Measurements from ENCODE around the gene FOXL3.

Gene FOXL3

DNA sequence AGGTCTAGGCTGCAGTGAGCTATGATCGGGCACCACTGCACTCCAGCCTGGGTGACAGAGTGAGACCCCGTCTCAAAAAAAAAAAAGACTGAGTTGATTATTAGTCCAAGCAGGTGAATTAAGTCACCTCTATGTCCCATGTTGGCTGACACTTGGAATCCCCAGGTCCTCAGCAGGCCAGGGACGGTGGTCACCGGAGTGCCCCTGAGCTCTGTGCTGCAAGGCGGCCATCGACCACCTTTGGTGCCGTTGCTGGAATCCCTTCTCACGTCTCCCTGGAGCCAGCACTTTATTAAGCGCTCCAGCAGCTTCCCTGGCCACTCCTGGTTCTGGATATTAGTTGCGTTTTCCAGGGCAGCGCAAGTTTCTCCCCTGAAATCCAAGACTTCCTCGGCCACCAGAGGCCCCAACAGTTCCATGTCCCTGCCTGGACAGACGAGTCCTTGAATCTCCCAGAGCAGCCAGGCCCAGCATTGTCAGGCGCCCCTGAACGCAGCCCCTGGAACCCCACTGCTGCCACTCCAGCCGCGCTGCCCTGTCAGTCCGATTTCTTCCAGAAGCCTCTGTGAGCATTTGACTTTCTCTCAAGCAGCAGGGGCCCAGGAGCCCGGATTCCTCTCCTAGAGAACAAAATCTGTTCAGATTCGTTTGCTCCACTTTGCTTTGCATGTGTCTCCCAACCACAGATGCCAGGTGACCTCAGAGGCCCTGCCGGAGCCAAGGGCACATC is 38.4 kb upstream of the FOXL3 start:
- H3K4me3 ChIP-seq (replicated peaks in 1 of 2; ENCODE audit: low read depth in 2 of 2, low read length in 2 of 2) = no peak overlapping the region
- DNase-seq (ENCODE audit: low read depth in 2 of 2) = no peak
- TF ChIP-seq, protein P1, sequence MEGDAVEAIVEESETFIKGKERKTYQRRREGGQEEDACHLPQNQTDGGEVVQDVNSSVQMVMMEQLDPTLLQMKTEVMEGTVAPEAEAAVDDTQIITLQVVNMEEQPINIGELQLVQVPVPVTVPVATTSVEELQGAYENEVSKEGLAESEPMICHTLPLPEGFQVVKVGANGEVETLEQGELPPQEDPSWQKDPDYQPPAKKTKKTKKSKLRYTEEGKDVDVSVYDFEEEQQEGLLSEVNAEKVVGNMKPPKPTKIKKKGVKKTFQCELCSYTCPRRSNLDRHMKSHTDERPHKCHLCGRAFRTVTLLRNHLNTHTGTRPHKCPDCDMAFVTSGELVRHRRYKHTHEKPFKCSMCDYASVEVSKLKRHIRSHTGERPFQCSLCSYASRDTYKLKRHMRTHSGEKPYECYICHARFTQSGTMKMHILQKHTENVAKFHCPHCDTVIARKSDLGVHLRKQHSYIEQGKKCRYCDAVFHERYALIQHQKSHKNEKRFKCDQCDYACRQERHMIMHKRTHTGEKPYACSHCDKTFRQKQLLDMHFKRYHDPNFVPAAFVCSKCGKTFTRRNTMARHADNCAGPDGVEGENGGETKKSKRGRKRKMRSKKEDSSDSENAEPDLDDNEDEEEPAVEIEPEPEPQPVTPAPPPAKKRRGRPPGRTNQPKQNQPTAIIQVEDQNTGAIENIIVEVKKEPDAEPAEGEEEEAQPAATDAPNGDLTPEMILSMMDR (IDR thresholded peaks at IDR 0.05; ENCODE audit: low read depth, low read length) = no peak

DNA sequence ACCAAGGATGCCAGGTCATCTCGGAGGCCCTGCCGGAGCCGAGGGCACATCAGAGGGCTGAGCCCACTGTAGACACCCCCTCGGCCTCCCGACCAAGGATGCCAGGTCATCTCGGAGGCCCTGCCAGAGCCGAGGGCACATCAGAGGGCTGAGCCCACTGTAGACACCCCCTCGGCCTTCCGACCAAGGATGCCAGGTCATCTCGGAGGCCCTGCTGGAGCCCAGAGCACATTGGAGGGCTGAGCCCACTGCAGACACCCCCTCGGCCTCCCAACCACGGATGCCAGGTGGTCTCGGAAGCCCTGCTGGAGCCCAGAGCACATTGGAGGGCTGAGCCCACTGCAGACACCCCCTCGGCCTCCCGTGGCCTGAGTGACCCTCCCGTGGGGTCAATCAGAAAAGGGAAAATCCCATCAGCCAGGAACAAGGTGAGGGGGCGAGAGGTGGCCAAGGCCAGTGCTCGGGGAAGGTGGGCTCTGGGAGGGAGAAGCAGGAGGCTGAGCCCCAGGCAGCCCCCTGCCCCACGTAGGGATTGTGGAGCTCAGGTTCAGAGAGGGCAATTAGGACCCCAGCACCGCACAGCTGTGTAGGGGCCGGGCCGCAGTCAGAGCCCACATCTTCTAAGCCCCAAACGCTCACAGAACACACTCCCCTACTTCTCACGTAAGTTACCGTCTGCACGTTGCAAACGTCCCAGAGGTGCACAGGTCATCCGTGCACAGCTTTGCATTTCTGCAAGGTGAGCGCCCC is 37.6 kb upstream of the FOXL3 start:
- H3K4me3 ChIP-seq (replicated peaks in 1 of 2; ENCODE audit: low read depth in 2 of 2, low read length in 2 of 2) = no peak overlapping the region
- no peak for DNase-seq (ENCODE audit: low read depth in 2 of 2)
- TF ChIP-seq, protein P1 (IDR thresholded peaks at IDR 0.05; ENCODE audit: low read depth, low read length) = no peak

DNA sequence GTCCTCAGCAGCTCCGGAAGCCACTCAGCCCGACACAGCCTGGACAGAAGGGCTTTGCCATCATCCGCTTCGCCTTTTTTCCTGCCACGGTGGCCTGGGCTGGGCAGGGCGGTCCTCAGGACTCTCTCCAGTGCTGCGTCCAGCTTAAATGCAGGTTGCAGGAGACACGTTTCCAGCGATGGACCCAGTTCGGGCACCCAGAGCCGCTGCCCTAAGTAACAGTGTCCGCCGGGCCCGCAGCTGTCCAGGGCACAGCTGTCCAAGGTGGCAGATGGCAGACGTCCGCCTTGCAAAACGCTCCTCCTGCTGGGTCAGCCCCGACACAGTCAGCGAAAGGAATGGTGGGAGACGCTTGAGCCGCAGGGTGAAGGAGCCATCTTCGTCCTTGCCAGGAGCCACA is 37.0 kb upstream of the FOXL3 start:
- no peak for DNase-seq (ENCODE audit: low read depth in 2 of 2)
- no peak overlapping the region for H3K4me3 ChIP-seq (replicated peaks in 1 of 2; ENCODE audit: low read depth in 2 of 2, low read length in 2 of 2)
- TF ChIP-seq, protein P1 (IDR thresholded peaks at IDR 0.05; ENCODE audit: low read depth, low read length) = no peak

DNA sequence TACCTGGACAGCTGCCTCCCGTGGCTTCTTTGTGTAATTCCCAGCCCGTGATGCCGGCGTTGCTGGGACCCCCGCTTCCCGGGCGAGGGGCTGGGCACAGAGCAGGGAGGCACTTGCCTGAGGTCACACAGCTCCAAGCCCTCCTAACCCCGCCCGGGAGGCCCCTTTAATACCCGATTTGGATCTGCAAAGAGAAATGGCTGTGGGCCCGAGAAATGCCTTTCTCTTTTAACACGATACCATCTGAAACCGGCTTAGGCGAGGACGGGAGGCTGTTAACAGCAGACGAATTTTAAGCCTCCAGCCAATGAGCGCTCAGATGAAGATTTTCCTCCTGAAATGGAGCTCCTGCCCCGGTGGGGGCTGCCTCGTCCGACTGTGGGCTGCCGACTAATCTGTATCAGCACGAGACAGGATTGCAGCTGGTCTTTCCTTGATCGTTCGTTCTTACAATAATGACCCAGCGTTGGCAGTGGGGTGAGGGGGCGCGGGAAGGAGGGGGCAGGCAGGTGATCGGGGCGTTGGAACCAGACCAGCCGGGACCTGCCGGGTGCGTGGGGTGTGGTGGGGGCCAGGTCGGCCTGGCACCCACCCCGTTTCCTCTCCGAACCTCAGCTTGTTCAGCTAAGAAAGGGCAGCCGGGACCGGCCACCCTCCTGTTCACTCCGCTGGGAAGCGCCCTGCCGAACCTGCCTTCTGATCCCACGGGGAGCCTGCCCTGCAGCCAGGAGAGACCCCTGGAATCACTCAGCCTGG is 36.2 kb upstream of the FOXL3 start:
- TF ChIP-seq, protein P1 (IDR thresholded peaks at IDR 0.05; ENCODE audit: low read depth, low read length) = no peak
- DNase-seq (ENCODE audit: low read depth in 2 of 2) = no peak

DNA sequence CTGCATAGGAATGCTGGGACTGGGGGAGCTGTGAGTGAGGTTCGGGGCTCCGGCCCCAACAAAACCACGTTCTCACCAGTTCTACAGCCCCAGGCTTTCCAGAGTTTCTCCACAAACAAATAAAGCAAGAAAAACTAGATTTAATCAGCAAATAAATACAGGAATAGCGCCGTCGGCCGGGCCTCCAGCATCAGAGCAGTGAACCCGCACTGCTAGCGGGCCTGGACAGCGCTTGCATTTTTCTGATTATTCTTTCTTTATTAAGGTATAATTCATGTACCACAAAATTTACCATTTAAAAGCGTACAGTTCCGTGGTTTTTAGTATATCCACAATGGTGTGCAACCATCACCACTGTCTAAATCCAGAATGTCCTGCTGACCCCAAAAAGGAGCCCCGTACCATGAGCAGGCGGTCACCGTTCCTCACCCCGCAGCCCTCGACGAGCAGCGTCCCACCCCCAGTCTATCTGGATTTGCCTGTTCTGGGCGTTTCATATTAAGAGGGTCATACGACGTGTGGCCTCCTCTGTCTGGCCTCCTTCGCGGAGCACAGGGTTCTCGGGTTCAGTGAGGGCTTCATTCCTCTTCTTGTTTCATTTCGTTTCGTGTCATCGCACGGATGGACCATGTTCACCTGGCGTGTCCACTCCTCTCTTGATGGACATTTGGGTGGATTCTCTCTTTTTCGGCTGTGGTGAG is 35.5 kb upstream of the FOXL3 start:
- H3K4me3 ChIP-seq (replicated peaks in 1 of 2; ENCODE audit: low read depth in 2 of 2, low read length in 2 of 2) = no peak overlapping the region
- no peak for DNase-seq (ENCODE audit: low read depth in 2 of 2)
- TF ChIP-seq, protein P1 (IDR thresholded peaks at IDR 0.05; ENCODE audit: low read depth, low read length) = no peak

More for the DNA sequence above, 36.2 kb upstream of the FOXL3 start:
- H3K4me3 ChIP-seq (replicated peaks in 1 of 2; ENCODE audit: low read depth in 2 of 2, low read length in 2 of 2) = no peak overlapping the region

DNA sequence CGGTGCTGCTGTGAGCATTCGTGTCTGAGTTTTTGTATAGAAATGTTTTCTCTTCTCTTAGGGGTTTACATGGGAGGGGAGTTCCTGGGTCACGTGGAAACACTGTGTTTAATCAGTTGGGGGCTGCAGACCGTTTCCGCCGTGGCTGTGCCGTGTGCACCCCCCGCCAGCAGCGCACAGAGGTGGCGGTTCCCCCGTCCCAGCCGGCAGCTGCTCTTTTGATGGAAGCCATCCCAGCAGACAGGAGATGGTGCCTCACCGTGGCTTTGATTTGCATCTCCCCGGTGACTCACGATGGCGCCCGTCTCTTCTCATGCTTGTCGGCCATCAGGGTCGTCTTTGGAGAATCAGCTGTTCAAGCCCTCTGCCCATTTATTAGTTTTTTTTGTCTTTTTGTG is 34.9 kb upstream of the FOXL3 start:
- TF ChIP-seq, protein P1 (IDR thresholded peaks at IDR 0.05; ENCODE audit: low read depth, low read length) = no peak
- DNase-seq (ENCODE audit: low read depth in 2 of 2) = no peak

More for the DNA sequence above, 34.9 kb upstream of the FOXL3 start:
- H3K4me3 ChIP-seq (replicated peaks in 1 of 2; ENCODE audit: low read depth in 2 of 2, low read length in 2 of 2) = no peak overlapping the region
